HG03558 (cell line): ENCODE data around the gene KIRREL3.

Experiments used
- ATAC-seq: cut with Tn5 transposase; IDR thresholded peaks from one replicate; pipeline ENCODE4 v1.9.1; 2021; ENCODE audit warnings: moderate number of reproducible peaks; ENCODE audit not compliant: unreplicated experiment; ENCODE audit errors: extremely low read depth

The KIRREL3 gene

GRCh38 chr11:126512251-126512650, 488.3 kb downstream of the KIRREL3 start:
- ATAC-seq = no peak

GRCh38 chr11:126511475-126512115, 489.0 kb downstream of the KIRREL3 start:
- ATAC-seq = no peak

GRCh38 chr11:126510621-126511370, 489.8 kb downstream of the KIRREL3 start:
- no peak for ATAC-seq

GRCh38 chr11:126507646-126508045, 492.9 kb downstream of the KIRREL3 start:
- ATAC-seq = no peak

- no peak for ATAC-seq
Observed at GRCh38 chr11:126506789-126507188, 493.8 kb downstream of the KIRREL3 start.

- ATAC-seq = no peak
Observed at GRCh38 chr11:126502982-126503381, 497.6 kb downstream of the KIRREL3 start.

- ATAC-seq = no peak
Observed at GRCh38 chr11:126502159-126502558, 498.4 kb downstream of the KIRREL3 start.

GRCh38 chr11:126501641-126502040, 498.9 kb downstream of the KIRREL3 start:
- ATAC-seq = no peak

GRCh38 chr11:126500981-126501380, 499.6 kb downstream of the KIRREL3 start:
- ATAC-seq = no peak

GRCh38 chr11:126499131-126499752, 501.3 kb downstream of the KIRREL3 start:
- no peak for ATAC-seq

GRCh38 chr11:126498281-126498680, 502.3 kb downstream of the KIRREL3 start:
- ATAC-seq = no peak

- no peak for ATAC-seq
Observed at GRCh38 chr11:126497581-126498122, 502.9 kb downstream of the KIRREL3 start.

GRCh38 chr11:126496576-126497337, 503.8 kb downstream of the KIRREL3 start:
- no peak for ATAC-seq

- ATAC-seq = no peak
Observed at GRCh38 chr11:126495281-126496220, 505.0 kb downstream of the KIRREL3 start.

GRCh38 chr11:126494831-126495230, 505.7 kb downstream of the KIRREL3 start:
- no peak for ATAC-seq

- ATAC-seq = no peak
Observed at GRCh38 chr11:126492331-126493082, 508.1 kb downstream of the KIRREL3 start.

GRCh38 chr11:126491092-126491491, 509.5 kb downstream of the KIRREL3 start:
- ATAC-seq = no peak

GRCh38 chr11:126489836-126490660, 510.5 kb downstream of the KIRREL3 start:
- no peak for ATAC-seq
